ENCODE measurements around the gene TM4SF18. TPM values are rescaled to one million over a fixed set of nuclear protein-coding genes. Genes with fewer than 3 reads are reported as not detected.

Gene TM4SF18
- total RNA-seq, 2 donors from 2014 or later = not detected

DNA sequence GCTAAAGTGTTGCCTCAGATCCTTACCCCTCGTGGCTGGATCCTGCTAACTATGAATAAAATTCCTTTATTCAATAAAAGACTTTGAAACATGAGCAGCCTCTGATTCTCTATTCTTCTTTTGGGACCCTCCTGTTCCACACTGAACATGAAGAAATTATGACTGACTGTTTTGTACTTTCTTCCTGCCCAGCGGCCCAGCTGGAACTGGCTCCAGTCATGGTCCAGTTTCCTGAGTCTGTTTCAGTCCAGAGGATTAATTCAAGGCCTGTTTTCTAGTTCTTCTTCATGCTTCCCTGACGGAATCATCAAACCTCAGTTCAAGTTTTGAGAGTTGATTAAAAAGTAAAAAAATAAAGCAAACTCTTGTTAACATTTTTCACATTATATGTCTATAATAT, 59.2 kb downstream of the TM4SF18 start:
- Mint-ChIP-seq H3K27me3 (no peaks in the 10 kb centered on the region), H3K4me3 (no peak overlapping the region), H3K36me3 (no peaks in the 10 kb centered on the region), H3K27ac (no peak overlapping the region), H3K9me3 (no peaks in the 10 kb centered on the region), H3K4me1 (ENCODE audit: low read depth in 2 of 2) (peaks cover 11 to 13% of the 10 kb centered on the region in 2 donors)
- no peak for ATAC-seq
- no peak for DNase-seq (ENCODE audit: low spot score)

DNA sequence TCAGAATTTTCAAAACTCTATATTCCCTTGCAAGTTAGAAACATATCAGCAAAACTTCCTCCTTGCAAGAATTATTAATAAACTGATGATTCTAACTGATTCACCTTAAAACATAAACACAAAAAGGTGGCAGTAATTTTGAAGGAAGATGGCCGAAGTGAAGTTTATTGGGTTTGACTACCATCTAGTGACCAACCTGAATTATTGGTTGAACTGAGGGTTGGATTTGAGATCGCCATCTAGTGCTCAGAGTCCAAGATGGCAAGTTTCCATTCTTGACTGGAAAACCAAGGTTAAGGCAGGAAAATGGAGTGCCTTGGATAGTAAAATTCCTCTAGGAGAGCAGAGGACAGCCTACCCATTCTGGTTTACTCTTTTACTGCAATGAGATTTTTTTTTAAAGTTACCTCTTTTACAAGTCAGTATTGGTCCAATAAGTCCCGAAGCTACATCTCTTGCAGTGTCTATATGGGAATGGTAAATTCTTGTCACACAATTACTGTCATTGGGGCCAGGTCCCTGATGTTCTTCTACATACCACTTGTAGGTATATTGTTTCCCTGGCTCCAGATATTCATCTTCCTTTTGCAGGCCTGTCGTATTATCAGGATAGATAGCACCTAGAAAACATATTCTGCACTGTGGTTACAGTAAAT, 60.2 kb downstream of the TM4SF18 start:
- no peak for DNase-seq (ENCODE audit: low spot score)
- no peak overlapping the region for H3K27ac Mint-ChIP-seq
- peaks cover 11 to 13% of the 10 kb centered on the region in 2 donors for H3K4me1 Mint-ChIP-seq (ENCODE audit: low read depth in 2 of 2)
- no peaks in the 10 kb centered on the region for H3K9me3 Mint-ChIP-seq
- H3K27me3 Mint-ChIP-seq = no peaks in the 10 kb centered on the region
- no peaks in the 10 kb centered on the region for H3K36me3 Mint-ChIP-seq
- no peak overlapping the region for H3K4me3 Mint-ChIP-seq
- ATAC-seq = peak; percentile 75 to 85

DNA sequence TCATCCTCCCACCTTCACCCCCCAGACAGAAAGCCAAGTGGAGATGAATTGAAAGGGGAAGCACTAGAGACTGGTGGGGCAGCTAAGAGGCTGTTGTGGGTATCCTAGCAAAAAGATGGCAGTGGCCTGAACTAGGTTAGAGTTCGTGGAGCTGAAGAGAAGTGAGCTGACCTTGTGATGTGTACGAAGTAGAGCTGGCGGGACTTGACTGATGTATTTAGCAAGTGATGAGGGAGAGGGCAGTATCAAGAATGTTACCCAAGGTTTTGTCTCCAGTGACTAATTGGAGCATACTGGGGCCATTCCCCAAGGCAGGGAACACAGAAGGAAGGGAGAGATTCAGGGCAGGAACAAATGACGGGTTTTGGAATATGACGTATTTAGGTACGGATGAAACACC, 61.8 kb downstream of the TM4SF18 start:
- no peak overlapping the region for H3K4me3 Mint-ChIP-seq
- peaks cover 5% of the 10 kb centered on the region in 2 donors for H3K4me1 Mint-ChIP-seq (ENCODE audit: low read depth in 2 of 2)
- DNase-seq (ENCODE audit: low spot score) (no peak), ATAC-seq (no peak)
- no peaks in the 10 kb centered on the region for H3K27me3 Mint-ChIP-seq
- peak overlapping the region in 1 of 2 donors; percentile 23 for H3K27ac Mint-ChIP-seq
- no peaks in the 10 kb centered on the region for H3K9me3 Mint-ChIP-seq
- H3K36me3 Mint-ChIP-seq = no peaks in the 10 kb centered on the region

DNA sequence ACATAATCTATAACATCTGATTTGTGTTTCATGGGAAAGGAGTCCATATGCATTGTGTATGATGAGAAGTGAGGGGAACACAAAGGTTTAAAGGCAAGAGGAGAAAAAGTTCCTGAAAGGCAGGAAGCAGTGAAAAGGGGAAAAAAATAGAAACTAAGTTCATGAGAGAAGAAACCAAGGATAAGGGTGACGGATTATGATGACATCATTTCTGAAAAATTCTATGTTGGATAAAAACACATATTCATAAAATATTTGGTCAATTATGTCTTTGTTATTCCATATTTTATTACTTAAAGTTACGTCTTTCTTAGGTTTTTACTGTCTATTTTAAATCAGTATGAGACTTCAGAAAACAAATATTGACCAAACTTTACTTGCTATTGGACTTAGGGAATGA, 63.3 kb downstream of the TM4SF18 start:
- Mint-ChIP-seq H3K4me1 (ENCODE audit: low read depth in 2 of 2) (peaks cover 3 to 5% of the 10 kb centered on the region in 2 donors), H3K9me3 (no peaks in the 10 kb centered on the region), H3K27ac (peak overlapping the region in 1 of 2 donors; percentile 0), H3K27me3 (no peaks in the 10 kb centered on the region), H3K4me3 (no peak overlapping the region), H3K36me3 (no peaks in the 10 kb centered on the region)
- ATAC-seq (no peak), DNase-seq (ENCODE audit: low spot score) (no peak)

DNA sequence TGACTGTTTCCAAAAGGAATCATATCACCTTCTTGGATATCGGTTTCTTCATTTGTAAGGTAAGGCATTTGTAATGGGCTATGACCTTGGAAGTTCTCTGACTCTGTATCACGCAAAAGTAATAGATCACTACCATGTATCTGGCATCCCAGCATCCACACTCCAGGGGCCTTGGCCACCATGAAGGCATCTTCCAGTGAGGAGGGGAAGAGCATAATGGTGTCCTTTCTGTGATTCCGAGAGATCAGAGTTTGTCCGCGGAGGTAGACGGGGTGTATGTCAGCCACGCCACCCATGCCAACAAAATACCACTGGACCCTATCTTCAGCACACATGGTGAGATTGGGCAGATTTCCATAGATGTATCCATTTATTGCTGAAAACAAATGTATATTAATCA, 63.7 kb downstream of the TM4SF18 start:
- no peak overlapping the region for H3K4me3 Mint-ChIP-seq
- H3K9me3 Mint-ChIP-seq = no peaks in the 10 kb centered on the region
- DNase-seq (ENCODE audit: low spot score) = no peak
- no peak for ATAC-seq
- H3K27ac Mint-ChIP-seq = peak overlapping the region in 1 of 2 donors; percentile 0
- H3K36me3 Mint-ChIP-seq = no peaks in the 10 kb centered on the region
- H3K27me3 Mint-ChIP-seq = no peaks in the 10 kb centered on the region
- H3K4me1 Mint-ChIP-seq (ENCODE audit: low read depth in 2 of 2) = peaks cover 3 to 5% of the 10 kb centered on the region in 2 donors

Other genes starting within 250 kb of the TM4SF18 start
- gene HLTF, start 247.1 kb downstream of the TM4SF18 start, total RNA-seq = 10 to 100 TPM; 17.8 to 19.2 TPM
- gene HPS3, start 204.0 kb downstream of the TM4SF18 start, total RNA-seq = 10 to 100 TPM; 15.1 to 27.8 TPM
- not detected for gene CP, start 111.8 kb downstream of the TM4SF18 start, total RNA-seq
- not detected for gene TM4SF1, start 44.0 kb upstream of the TM4SF18 start, total RNA-seq
- not detected for gene TM4SF4, start 141.1 kb upstream of the TM4SF18 start, total RNA-seq

All from natural killer cell treated with Interleukin-12 subunit alpha and Interleukin-12 subunit beta and Interleukin-15 and Interleukin-18, amount 100 ng/mL, for 72 hours (primary cell).